GM12892 (cell line): ENCODE data around the gene CDSN.

Experiments used
- POLR2AphosphoS5 ChIP-seq: IDR thresholded peaks from 2 replicates; pipeline ENCODE4 v1.6.1; 2011; ENCODE audit warnings: low read depth, low read length, control low read depth
- TAF1 ChIP-seq: IDR thresholded peaks from 2 replicates; pipeline ENCODE4 v1.6.1; 2011; ENCODE audit warnings: low read depth, mild to moderate bottlenecking, control low read depth, low read length, borderline replicate concordance

GRCh38 chr6:31090275-31090972 lies 29.8 kb downstream of the CDSN start:
- TF ChIP-seq TAF1 (no peak), POLR2AphosphoS5 (no peak)
